ENCODE results near the gene PTCH1. TPM values are rescaled to one million over a fixed set of nuclear protein-coding genes. Genes with fewer than 3 reads are reported as not detected.

PTCH1 gene
- total RNA-seq, 1 donor from 2014 or later: 4.7 TPM

GRCh38 chr9:95447660-95448420 is 68.9 kb downstream of the PTCH1 start:
- no peaks in the 10 kb centered on the region for H3K9me3 ChIP-seq (ENCODE audit: control insufficient read depth in 3 of 3, low read length in 3 of 3)
- no peak overlapping the region for H3K27ac ChIP-seq (ENCODE audit: low read depth, low read length)
- H3K36me3 ChIP-seq (ENCODE audit: control insufficient read depth in 3 of 3, insufficient read depth in 3 of 3, low read length in 3 of 3): peaks cover 25 to 44% (median 34%) of the 10 kb centered on the region in 3 donors
- H3K4me1 ChIP-seq (ENCODE audit: control insufficient read depth in 3 of 3, insufficient read depth in 3 of 3, low read length in 3 of 3): no peaks in the 10 kb centered on the region
- no peak overlapping the region for H3K4me3 ChIP-seq (ENCODE audit: low read length in 3 of 3)
- H3K27me3 ChIP-seq (ENCODE audit: control insufficient read depth in 3 of 3, insufficient read depth in 3 of 3, low read length in 3 of 3): no peaks in the 10 kb centered on the region
- H3K9ac ChIP-seq (ENCODE audit: low read depth in 1 of 3, low read length in 3 of 3): no peak overlapping the region

- Histone ChIP-seq H3K4me3 (ENCODE audit: low read length in 3 of 3) (no peak overlapping the region), H3K9me3 (ENCODE audit: control insufficient read depth in 3 of 3, low read length in 3 of 3) (no peaks in the 10 kb centered on the region), H3K27ac (ENCODE audit: low read depth, low read length) (no peak overlapping the region), H3K27me3 (ENCODE audit: control insufficient read depth in 3 of 3, insufficient read depth in 3 of 3, low read length in 3 of 3) (no peaks in the 10 kb centered on the region), H3K36me3 (ENCODE audit: control insufficient read depth in 3 of 3, insufficient read depth in 3 of 3, low read length in 3 of 3) (peaks cover 25 to 41% (median 34%) of the 10 kb centered on the region in 3 donors), H3K4me1 (ENCODE audit: control insufficient read depth in 3 of 3, insufficient read depth in 3 of 3, low read length in 3 of 3) (no peaks in the 10 kb centered on the region), H3K9ac (ENCODE audit: low read depth in 1 of 3, low read length in 3 of 3) (no peak overlapping the region)
These were observed 69.8 kb downstream of the PTCH1 start for GRCh38 chr9:95446984-95447383.

GRCh38 chr9:95446259-95446658 is 70.5 kb downstream of the PTCH1 start:
- no peaks in the 10 kb centered on the region for H3K4me1 ChIP-seq (ENCODE audit: control insufficient read depth in 3 of 3, insufficient read depth in 3 of 3, low read length in 3 of 3)
- H3K36me3 ChIP-seq (ENCODE audit: control insufficient read depth in 3 of 3, insufficient read depth in 3 of 3, low read length in 3 of 3): peaks cover 25 to 35% (median 34%) of the 10 kb centered on the region in 3 donors
- H3K27ac ChIP-seq (ENCODE audit: low read depth, low read length): no peak overlapping the region
- H3K27me3 ChIP-seq (ENCODE audit: control insufficient read depth in 3 of 3, insufficient read depth in 3 of 3, low read length in 3 of 3): no peaks in the 10 kb centered on the region
- no peak overlapping the region for H3K9ac ChIP-seq (ENCODE audit: low read depth in 1 of 3, low read length in 3 of 3)
- no peak overlapping the region for H3K4me3 ChIP-seq (ENCODE audit: low read length in 3 of 3)
- H3K9me3 ChIP-seq (ENCODE audit: control insufficient read depth in 3 of 3, low read length in 3 of 3): no peaks in the 10 kb centered on the region

GRCh38 chr9:95444160-95444559 is 72.6 kb downstream of the PTCH1 start:
- no peak overlapping the region for H3K4me3 ChIP-seq (ENCODE audit: low read length in 3 of 3)

GRCh38 chr9:95443301-95443700 is 73.5 kb downstream of the PTCH1 start:
- no peaks in the 10 kb centered on the region for H3K27me3 ChIP-seq (ENCODE audit: control insufficient read depth in 3 of 3, insufficient read depth in 3 of 3, low read length in 3 of 3)
- H3K9me3 ChIP-seq (ENCODE audit: control insufficient read depth in 3 of 3, low read length in 3 of 3): no peaks in the 10 kb centered on the region
- H3K27ac ChIP-seq (ENCODE audit: low read depth, low read length): no peak overlapping the region
- no peaks in the 10 kb centered on the region for H3K4me1 ChIP-seq (ENCODE audit: control insufficient read depth in 3 of 3, insufficient read depth in 3 of 3, low read length in 3 of 3)
- no peak overlapping the region for H3K9ac ChIP-seq (ENCODE audit: low read depth in 1 of 3, low read length in 3 of 3)
- H3K36me3 ChIP-seq (ENCODE audit: control insufficient read depth in 3 of 3, insufficient read depth in 3 of 3, low read length in 3 of 3): peaks cover 16 to 21% (median 16%) of the 10 kb centered on the region in 3 donors
- H3K4me3 ChIP-seq (ENCODE audit: low read length in 3 of 3): no peak overlapping the region

More at GRCh38 chr9:95444160-95444559, 72.6 kb downstream of the PTCH1 start:
- H3K36me3 ChIP-seq (ENCODE audit: control insufficient read depth in 3 of 3, insufficient read depth in 3 of 3, low read length in 3 of 3): peaks cover 16 to 27% (median 22%) of the 10 kb centered on the region in 3 donors
- no peaks in the 10 kb centered on the region for H3K4me1 ChIP-seq (ENCODE audit: control insufficient read depth in 3 of 3, insufficient read depth in 3 of 3, low read length in 3 of 3)
- no peaks in the 10 kb centered on the region for H3K9me3 ChIP-seq (ENCODE audit: control insufficient read depth in 3 of 3, low read length in 3 of 3)
- no peak overlapping the region for H3K27ac ChIP-seq (ENCODE audit: low read depth, low read length)
- no peaks in the 10 kb centered on the region for H3K27me3 ChIP-seq (ENCODE audit: control insufficient read depth in 3 of 3, insufficient read depth in 3 of 3, low read length in 3 of 3)
- no peak overlapping the region for H3K9ac ChIP-seq (ENCODE audit: low read depth in 1 of 3, low read length in 3 of 3)

GRCh38 chr9:95441081-95441480 is 75.7 kb downstream of the PTCH1 start:
- no peaks in the 10 kb centered on the region for H3K9me3 ChIP-seq (ENCODE audit: control insufficient read depth in 3 of 3, low read length in 3 of 3)
- peaks cover 6 to 14% (median 8%) of the 10 kb centered on the region in 3 donors for H3K36me3 ChIP-seq (ENCODE audit: control insufficient read depth in 3 of 3, insufficient read depth in 3 of 3, low read length in 3 of 3)
- H3K4me1 ChIP-seq (ENCODE audit: control insufficient read depth in 3 of 3, insufficient read depth in 3 of 3, low read length in 3 of 3): no peaks in the 10 kb centered on the region
- H3K4me3 ChIP-seq (ENCODE audit: low read length in 3 of 3): no peak overlapping the region
- no peaks in the 10 kb centered on the region for H3K27me3 ChIP-seq (ENCODE audit: control insufficient read depth in 3 of 3, insufficient read depth in 3 of 3, low read length in 3 of 3)
- H3K27ac ChIP-seq (ENCODE audit: low read depth, low read length): no peak overlapping the region
- H3K9ac ChIP-seq (ENCODE audit: low read depth in 1 of 3, low read length in 3 of 3): no peak overlapping the region

GRCh38 chr9:95440447-95440846 is 76.3 kb downstream of the PTCH1 start:
- Histone ChIP-seq H3K9ac (ENCODE audit: low read depth in 1 of 3, low read length in 3 of 3) (no peak overlapping the region), H3K36me3 (ENCODE audit: control insufficient read depth in 3 of 3, insufficient read depth in 3 of 3, low read length in 3 of 3) (peaks cover 5 to 11% (median 5%) of the 10 kb centered on the region in 3 donors), H3K27me3 (ENCODE audit: control insufficient read depth in 3 of 3, insufficient read depth in 3 of 3, low read length in 3 of 3) (no peaks in the 10 kb centered on the region), H3K27ac (ENCODE audit: low read depth, low read length) (no peak overlapping the region), H3K4me3 (ENCODE audit: low read length in 3 of 3) (no peak overlapping the region), H3K4me1 (ENCODE audit: control insufficient read depth in 3 of 3, insufficient read depth in 3 of 3, low read length in 3 of 3) (no peaks in the 10 kb centered on the region), H3K9me3 (ENCODE audit: control insufficient read depth in 3 of 3, low read length in 3 of 3) (no peaks in the 10 kb centered on the region)

- Histone ChIP-seq H3K27ac (ENCODE audit: low read depth, low read length) (no peak overlapping the region), H3K4me3 (ENCODE audit: low read length in 3 of 3) (no peak overlapping the region), H3K36me3 (ENCODE audit: control insufficient read depth in 3 of 3, insufficient read depth in 3 of 3, low read length in 3 of 3) (no peaks in the 10 kb centered on the region), H3K27me3 (ENCODE audit: control insufficient read depth in 3 of 3, insufficient read depth in 3 of 3, low read length in 3 of 3) (peaks cover 0 to 5% (median 0%) of the 10 kb centered on the region in 3 donors), H3K9me3 (ENCODE audit: control insufficient read depth in 3 of 3, low read length in 3 of 3) (no peaks in the 10 kb centered on the region), H3K4me1 (ENCODE audit: control insufficient read depth in 3 of 3, insufficient read depth in 3 of 3, low read length in 3 of 3) (no peaks in the 10 kb centered on the region), H3K9ac (ENCODE audit: low read depth in 1 of 3, low read length in 3 of 3) (no peak overlapping the region)
These were observed 78.0 kb downstream of the PTCH1 start for GRCh38 chr9:95438561-95439357.

GRCh38 chr9:95437559-95437958 is 79.2 kb downstream of the PTCH1 start:
- Histone ChIP-seq H3K36me3 (ENCODE audit: control insufficient read depth in 3 of 3, insufficient read depth in 3 of 3, low read length in 3 of 3) (no peaks in the 10 kb centered on the region), H3K4me1 (ENCODE audit: control insufficient read depth in 3 of 3, insufficient read depth in 3 of 3, low read length in 3 of 3) (no peaks in the 10 kb centered on the region), H3K9me3 (ENCODE audit: control insufficient read depth in 3 of 3, low read length in 3 of 3) (no peaks in the 10 kb centered on the region), H3K27ac (ENCODE audit: low read depth, low read length) (no peak overlapping the region), H3K27me3 (ENCODE audit: control insufficient read depth in 3 of 3, insufficient read depth in 3 of 3, low read length in 3 of 3) (peaks cover 0 to 5% (median 0%) of the 10 kb centered on the region in 3 donors), H3K9ac (ENCODE audit: low read depth in 1 of 3, low read length in 3 of 3) (no peak overlapping the region), H3K4me3 (ENCODE audit: low read length in 3 of 3) (no peak overlapping the region)

GRCh38 chr9:95436416-95436815 is 80.4 kb downstream of the PTCH1 start:
- Histone ChIP-seq H3K9ac (ENCODE audit: low read depth in 1 of 3, low read length in 3 of 3) (no peak overlapping the region), H3K4me1 (ENCODE audit: control insufficient read depth in 3 of 3, insufficient read depth in 3 of 3, low read length in 3 of 3) (no peaks in the 10 kb centered on the region), H3K36me3 (ENCODE audit: control insufficient read depth in 3 of 3, insufficient read depth in 3 of 3, low read length in 3 of 3) (no peaks in the 10 kb centered on the region), H3K27ac (ENCODE audit: low read depth, low read length) (no peak overlapping the region), H3K27me3 (ENCODE audit: control insufficient read depth in 3 of 3, insufficient read depth in 3 of 3, low read length in 3 of 3) (peaks cover 0 to 5% (median 0%) of the 10 kb centered on the region in 3 donors), H3K4me3 (ENCODE audit: low read length in 3 of 3) (no peak overlapping the region), H3K9me3 (ENCODE audit: control insufficient read depth in 3 of 3, low read length in 3 of 3) (no peaks in the 10 kb centered on the region)

Data from skeletal muscle tissue (tissue), 4 donors.